ENCODE data around the gene LAPTM5.

DNA sequence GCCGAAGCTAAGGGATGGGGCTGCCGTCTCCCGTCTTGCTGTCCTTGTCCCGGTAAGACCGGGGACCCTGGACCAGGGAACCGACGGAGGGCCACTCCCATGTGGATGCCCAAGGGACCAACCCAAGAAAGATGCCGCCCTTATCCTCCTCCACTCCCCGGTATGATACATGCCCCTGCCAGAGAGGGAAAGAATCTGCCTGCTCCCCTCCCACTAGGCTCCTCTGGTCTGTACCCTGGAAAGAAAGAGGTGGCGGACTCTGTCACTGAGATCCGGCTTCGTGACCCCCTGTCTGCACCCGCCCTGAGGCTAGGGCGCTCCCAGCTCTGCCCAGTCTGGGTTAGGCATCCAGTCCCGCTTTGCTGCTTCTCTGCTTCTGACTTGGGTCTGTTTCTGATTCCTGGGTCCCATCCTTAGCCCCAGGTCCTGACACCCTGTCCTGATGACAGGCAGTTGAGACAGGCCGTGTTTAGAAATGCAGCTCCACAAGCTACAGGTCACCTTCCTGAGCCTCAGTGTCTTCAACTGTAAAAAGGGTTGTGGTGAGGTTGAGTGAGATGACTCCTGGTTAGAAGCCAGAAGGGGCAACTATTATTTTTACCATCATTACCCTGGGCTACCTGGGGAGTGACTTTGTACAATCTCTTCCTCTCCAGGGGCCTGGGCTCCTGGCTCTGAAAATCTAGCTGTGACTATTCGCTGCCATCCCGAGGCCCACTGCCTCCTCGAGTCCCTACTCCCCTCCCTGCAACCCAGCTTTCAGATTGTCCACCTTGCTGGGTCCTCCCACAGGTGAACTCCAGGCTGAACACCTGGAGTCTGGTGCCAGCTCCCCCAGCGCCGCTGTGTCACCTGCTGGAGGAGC is 37.9 kb downstream of the LAPTM5 start:
- TF ChIP-seq, protein P1, sequence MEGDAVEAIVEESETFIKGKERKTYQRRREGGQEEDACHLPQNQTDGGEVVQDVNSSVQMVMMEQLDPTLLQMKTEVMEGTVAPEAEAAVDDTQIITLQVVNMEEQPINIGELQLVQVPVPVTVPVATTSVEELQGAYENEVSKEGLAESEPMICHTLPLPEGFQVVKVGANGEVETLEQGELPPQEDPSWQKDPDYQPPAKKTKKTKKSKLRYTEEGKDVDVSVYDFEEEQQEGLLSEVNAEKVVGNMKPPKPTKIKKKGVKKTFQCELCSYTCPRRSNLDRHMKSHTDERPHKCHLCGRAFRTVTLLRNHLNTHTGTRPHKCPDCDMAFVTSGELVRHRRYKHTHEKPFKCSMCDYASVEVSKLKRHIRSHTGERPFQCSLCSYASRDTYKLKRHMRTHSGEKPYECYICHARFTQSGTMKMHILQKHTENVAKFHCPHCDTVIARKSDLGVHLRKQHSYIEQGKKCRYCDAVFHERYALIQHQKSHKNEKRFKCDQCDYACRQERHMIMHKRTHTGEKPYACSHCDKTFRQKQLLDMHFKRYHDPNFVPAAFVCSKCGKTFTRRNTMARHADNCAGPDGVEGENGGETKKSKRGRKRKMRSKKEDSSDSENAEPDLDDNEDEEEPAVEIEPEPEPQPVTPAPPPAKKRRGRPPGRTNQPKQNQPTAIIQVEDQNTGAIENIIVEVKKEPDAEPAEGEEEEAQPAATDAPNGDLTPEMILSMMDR (IDR thresholded peaks at IDR 0.05): peak; percentile 54
- TF ChIP-seq POLR2AphosphoS5 (IDR thresholded peaks at IDR 0.05; ENCODE audit: low read depth, low read length): no peak
